Kidney (tissue), 14 donors: Measurements from ENCODE around the gene ENTPD7. TPM values are rescaled to one million over a fixed set of nuclear protein-coding genes. Genes with fewer than 3 reads are reported as not detected.
"Not testable (repeated sequence)": the region's sequence is repeated elsewhere in the genome, so short reads cannot be mapped to it uniquely, and the experiment has no call there.

Source experiments
- DNase-seq, 5 donors: peaks; one replicate each; pipeline ENCODE4 v3.0.0-alpha.2; 2013 to 2020
- FAIRE-seq: peaks from 2 replicates; lab custom pipeline; 2012; peaks lifted over from hg19 to GRCh38; lab: Jason Lieb, UNC
- H3K27ac ChIP-seq, 2 donors: one replicate each; pipeline ENCODE4 v1.7.0; 2013; ENCODE audit warnings: low read depth in 2 of 2, low read length in 2 of 2, inconsistent platforms in 1 of 2
- H3K27me3 ChIP-seq: one replicate; pipeline ENCODE4 v1.7.1; 2013; ENCODE audit warnings: low read length, inconsistent platforms; ENCODE audit not compliant: control insufficient read depth, insufficient read depth
- H3K36me3 ChIP-seq, 3 donors: one replicate each; pipeline versions ENCODE4 v1.7.0 to v1.7.1; 2013; ENCODE audit warnings: low read length in 3 of 3, control low read depth in 1 of 3, inconsistent platforms in 1 of 3; ENCODE audit not compliant: insufficient read depth in 3 of 3, control insufficient read depth in 2 of 3
- H3K4me1 ChIP-seq, 3 donors: one replicate each; pipeline versions ENCODE4 v1.7.0 to v1.7.1; 2013; ENCODE audit warnings: low read length in 3 of 3, inconsistent platforms in 1 of 3, low read depth in 1 of 3; ENCODE audit not compliant: control insufficient read depth in 2 of 3, insufficient read depth in 2 of 3
- H3K4me3 ChIP-seq, 3 donors: one replicate each; pipeline versions ENCODE4 v1.7.0 to v1.8.1; 2013; ENCODE audit warnings: low read length in 3 of 3, control low read depth in 1 of 3, inconsistent platforms in 1 of 3
- H3K9ac ChIP-seq, 3 donors: one replicate each; pipeline versions ENCODE4 v1.7.0 to v1.7.1; 2013; ENCODE audit warnings: low read length in 3 of 3, control low read depth in 1 of 3, inconsistent platforms in 1 of 3
- H3K9me3 ChIP-seq, 3 donors: one replicate each; pipeline versions ENCODE4 v1.7.0 to v1.7.1; 2013; ENCODE audit warnings: low read length in 3 of 3, control low read depth in 1 of 3, inconsistent platforms in 1 of 3; ENCODE audit not compliant: control insufficient read depth in 2 of 3, insufficient read depth in 1 of 3
- intact Hi-C: fragments of 100-400 bp; cut with DNase I; formaldehyde crosslinking; loops from one replicate; pipeline ENCODE4 v1.11.1; 2022
- polyA plus RNA-seq: library from polyadenylated mRNA; stranded (reverse); fragments of 350-450 nt; fragmentation: Illumina TruSeq; extraction: RNeasy Lipid Tissue Mini Kit (QIAGEN cat#74804); gene quantifications from one replicate; pipeline ENCODE4 v1.2.3, GENCODE V29; 2014; ENCODE audit warnings: low read depth, low replicate concordance; ENCODE audit not compliant: insufficient read depth
- total RNA-seq: library from RNA; stranded (reverse); fragmentation: NEBNext Ultra II Directional; extraction: Animal tissue kit (Norgen Biotek cat#: 25700); gene quantifications from one replicate; pipeline ENCODE4 v1.2.1, GENCODE V29; 2021
- TF ChIP-seq, protein P1 (sequence below): IDR thresholded peaks from 3 replicates; pipeline ENCODE4 v1.5.1; 2012; ENCODE audit warnings: mild to moderate bottlenecking, moderate library complexity, borderline replicate concordance; ENCODE audit not compliant: insufficient read depth; ENCODE audit errors: extremely low read depth
- donor health status: control.
- donor health status: control.
- donor health status: control.
- donor health status: control.
- donor health status: control.
- donor health status: DM: yes; HTN: yes; CAD: no.
- donor health status: Normal renal cell carcinoma (clear cell type).

The ENTPD7 gene
- total and polyA plus RNA-seq, 2 donors from 2014 or later, result 1.4 to 16.1 TPM

DNA sequence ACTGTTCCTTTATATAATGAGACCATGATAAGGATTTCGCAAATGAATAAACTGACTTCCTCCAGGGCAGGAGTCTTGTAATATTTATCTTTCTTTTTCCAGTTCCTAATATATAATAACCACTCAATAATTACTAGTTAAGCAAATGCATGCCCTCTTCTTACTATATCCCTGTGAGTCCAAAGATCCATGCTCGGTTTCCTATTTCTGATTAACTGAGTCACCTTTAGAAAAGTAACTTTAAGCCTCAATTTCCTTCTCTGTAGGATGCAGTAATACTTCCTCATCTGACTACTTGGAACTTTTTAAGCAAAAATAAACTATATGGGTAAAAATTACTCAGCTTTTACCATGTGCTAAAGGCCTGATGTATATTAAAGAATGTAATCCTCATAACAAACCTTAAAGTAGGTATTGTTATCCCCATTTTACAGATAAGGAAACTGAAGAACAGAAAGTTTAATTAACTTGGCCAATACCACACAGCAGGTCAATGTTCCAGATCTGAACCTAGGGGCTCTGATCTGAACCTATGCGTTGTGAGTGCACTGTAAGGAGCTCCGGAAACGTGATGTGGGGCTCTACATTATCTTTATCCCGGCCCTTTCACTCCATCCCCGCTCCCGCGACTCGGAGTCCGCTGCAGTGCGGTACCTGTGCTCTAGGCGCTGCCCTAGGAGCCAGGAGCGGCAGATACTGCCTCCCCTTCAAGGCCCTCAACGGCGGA, 72.2 kb downstream of the ENTPD7 start:
- peak overlapping the region; percentile 95 to 97 (median 97) for H3K9ac ChIP-seq
- DNase-seq, result no peak
- H3K4me1 ChIP-seq, result peaks cover 0 to 2% (median 0%) of the 10 kb centered on the region in 3 donors
- TF ChIP-seq, protein P1, sequence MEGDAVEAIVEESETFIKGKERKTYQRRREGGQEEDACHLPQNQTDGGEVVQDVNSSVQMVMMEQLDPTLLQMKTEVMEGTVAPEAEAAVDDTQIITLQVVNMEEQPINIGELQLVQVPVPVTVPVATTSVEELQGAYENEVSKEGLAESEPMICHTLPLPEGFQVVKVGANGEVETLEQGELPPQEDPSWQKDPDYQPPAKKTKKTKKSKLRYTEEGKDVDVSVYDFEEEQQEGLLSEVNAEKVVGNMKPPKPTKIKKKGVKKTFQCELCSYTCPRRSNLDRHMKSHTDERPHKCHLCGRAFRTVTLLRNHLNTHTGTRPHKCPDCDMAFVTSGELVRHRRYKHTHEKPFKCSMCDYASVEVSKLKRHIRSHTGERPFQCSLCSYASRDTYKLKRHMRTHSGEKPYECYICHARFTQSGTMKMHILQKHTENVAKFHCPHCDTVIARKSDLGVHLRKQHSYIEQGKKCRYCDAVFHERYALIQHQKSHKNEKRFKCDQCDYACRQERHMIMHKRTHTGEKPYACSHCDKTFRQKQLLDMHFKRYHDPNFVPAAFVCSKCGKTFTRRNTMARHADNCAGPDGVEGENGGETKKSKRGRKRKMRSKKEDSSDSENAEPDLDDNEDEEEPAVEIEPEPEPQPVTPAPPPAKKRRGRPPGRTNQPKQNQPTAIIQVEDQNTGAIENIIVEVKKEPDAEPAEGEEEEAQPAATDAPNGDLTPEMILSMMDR, result no peak
- peaks cover 2 to 14% (median 4%) of the 10 kb centered on the region in 3 donors for H3K36me3 ChIP-seq
- H3K27me3 ChIP-seq, result no peaks in the 10 kb centered on the region
- intact Hi-C loops, result no loop called here
- H3K9me3 ChIP-seq, result no peaks in the 10 kb centered on the region
- H3K27ac ChIP-seq, result peak overlapping the region; percentile 70 to 96
- FAIRE-seq, result no peak
- peak overlapping the region; percentile 97 to 99 (median 98) for H3K4me3 ChIP-seq

GRCh38 chr10:99732033-99732842, 72.9 kb downstream of the ENTPD7 start, which contains the start of the genes COX15 and CUTC:
Gene COX15, minus strand, starts transcription at chr10:99732127. Its CDS starts 78 bp downstream, at chr10:99732049.
Gene CUTC, plus strand, starts transcription at chr10:99732234. Its CDS starts 115 bp downstream, at chr10:99732349.
- Histone ChIP-seq H3K27ac (peak within 1 kb of the TSS; percentile 90 to 96), H3K9me3 (no peaks in the 10 kb centered on the region), H3K9ac (peak within 1 kb of the TSS; percentile 95 to 97 (median 97)), H3K4me1 (peaks cover 0 to 2% (median 0%) of the 10 kb centered on the region in 3 donors), H3K27me3 (no peaks in the 10 kb centered on the region), H3K36me3 (peaks cover 0 to 9% (median 2%) of the 10 kb centered on the region in 3 donors), H3K4me3 (peak within 1 kb of the TSS; percentile 97 to 99 (median 98))
- intact Hi-C loops, result no loop called here
- TF ChIP-seq, protein P1, result peak; percentile 34
- DNase-seq (peak; percentile 98 to 99 (median 99)), FAIRE-seq (peak; percentile 6)

DNA sequence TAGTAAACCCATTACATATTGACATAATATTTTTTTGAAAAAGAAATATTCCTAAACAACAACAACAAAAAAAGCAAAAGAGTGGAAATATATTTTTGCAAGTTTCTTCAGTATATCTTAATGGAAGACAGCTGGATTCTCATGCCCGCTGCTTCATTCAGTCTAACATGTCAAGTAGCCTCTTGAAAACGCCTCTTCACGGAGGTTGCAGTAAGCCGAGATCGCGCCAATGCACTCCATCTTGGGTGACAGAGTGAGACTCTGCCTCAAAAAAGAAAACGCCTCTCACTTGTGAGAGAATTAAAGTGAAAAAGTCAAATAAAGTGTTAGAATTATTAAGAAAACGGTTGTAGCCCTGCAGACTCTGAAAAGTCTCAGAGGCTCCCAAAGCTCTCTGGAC, 74.1 kb downstream of the ENTPD7 start:
- Histone ChIP-seq H3K27ac (no peak overlapping the region), H3K9ac (no peak overlapping the region), H3K9me3 (no peaks in the 10 kb centered on the region), H3K4me1 (peaks cover 0 to 2% (median 0%) of the 10 kb centered on the region in 3 donors), H3K36me3 (peaks cover 0 to 6% (median 0%) of the 10 kb centered on the region in 3 donors), H3K27me3 (no peaks in the 10 kb centered on the region), H3K4me3 (peak overlapping the region in 1 of 3 donors; percentile 17)
- DNase-seq (peak in 1 of 5 donors; percentile 4), FAIRE-seq (no peak)
- intact Hi-C loops, result no loop called here
- TF ChIP-seq, protein P1, result no peak

DNA sequence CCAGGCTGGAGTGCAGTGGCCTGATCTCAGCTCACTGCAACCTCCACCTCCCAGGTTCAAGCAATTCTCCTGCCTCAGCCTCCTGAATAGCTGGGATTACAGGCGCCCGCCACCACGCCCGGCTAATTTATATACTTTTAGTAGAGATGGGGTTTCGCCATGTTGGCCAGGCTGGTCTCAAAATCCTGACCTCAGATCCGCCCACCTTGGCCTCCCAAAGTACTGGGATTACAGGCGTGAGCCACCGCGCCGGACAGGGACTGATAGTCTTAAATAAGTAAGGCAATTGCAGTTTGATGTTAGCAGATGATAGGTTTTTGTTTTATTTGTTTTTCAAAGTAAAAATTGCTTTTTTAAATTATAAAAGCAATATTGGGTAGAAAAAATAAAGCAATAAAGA, 74.8 kb downstream of the ENTPD7 start:
- intact Hi-C loops, result not testable (repeated sequence)

More for the DNA sequence above, 74.8 kb downstream of the ENTPD7 start:
- DNase-seq, H3K27me3 ChIP-seq, H3K27ac ChIP-seq, H3K9ac ChIP-seq, H3K9me3 ChIP-seq, H3K36me3 ChIP-seq, H3K4me3 ChIP-seq, H3K4me1 ChIP-seq, FAIRE-seq: not testable (repeated sequence)
